DMS153 treated with DMSO at 0.1 percent for 48 hours (cell line): Measurements from ENCODE around the gene WWP2.
"Not testable (repeated sequence)": the region's sequence is repeated elsewhere in the genome, so short reads cannot be mapped to it uniquely, and the experiment has no call there.

Source experiments
- DNase-seq: peaks from one replicate; lab custom pipeline; 2025; ENCODE audit not compliant: unreplicated experiment; lab: John Stamatoyannopoulos, UW

The WWP2 gene

GRCh38 chr16:69939821-69940585 lies 177.9 kb downstream of the WWP2 start:
- DNase-seq = no peak

- DNase-seq = no peak
Measured at GRCh38 chr16:69940676-69941075, 178.5 kb downstream of the WWP2 start.

DNA sequence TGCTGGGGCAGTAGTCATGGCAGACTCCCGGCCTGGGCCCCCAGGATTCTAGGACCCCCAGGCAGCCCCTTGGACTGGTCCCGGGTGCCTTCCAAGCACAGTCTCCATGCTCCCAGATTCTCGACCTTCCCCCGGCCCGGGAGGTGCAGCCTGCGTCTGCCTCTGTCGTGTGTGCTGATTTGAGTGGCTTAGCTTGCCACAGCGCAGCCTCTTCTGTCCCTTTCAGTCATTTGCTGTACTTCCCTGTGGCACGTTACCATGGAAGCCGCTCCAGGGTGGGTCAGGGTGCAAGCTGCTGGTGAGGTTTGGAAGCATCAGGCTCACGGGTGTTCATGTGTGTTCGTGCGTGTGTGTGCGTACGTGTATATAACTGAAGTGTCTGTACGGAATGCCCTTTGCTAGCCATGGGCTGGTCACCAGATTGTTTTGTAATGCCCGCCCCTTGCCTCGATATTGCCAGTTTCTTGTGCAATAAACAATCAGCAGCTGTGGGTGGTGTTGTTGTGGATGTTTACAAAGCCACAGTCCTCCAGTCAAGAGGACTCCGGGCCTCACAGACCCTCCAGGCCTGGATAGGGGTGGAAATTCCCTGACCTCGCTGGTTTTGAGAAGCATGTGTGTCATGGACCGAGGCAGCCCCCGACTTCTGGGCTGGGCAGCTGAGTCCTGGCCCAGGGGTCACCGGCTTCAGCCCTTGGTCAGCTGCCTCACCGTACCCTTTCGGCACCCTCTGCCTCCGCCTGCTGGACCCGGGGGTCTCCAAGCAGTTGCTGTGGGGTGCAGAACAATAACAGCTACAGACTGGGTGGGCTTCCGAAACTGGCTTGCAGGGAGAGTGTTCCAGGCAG lies 179.3 kb downstream of the WWP2 start:
- no peak for DNase-seq

DNA sequence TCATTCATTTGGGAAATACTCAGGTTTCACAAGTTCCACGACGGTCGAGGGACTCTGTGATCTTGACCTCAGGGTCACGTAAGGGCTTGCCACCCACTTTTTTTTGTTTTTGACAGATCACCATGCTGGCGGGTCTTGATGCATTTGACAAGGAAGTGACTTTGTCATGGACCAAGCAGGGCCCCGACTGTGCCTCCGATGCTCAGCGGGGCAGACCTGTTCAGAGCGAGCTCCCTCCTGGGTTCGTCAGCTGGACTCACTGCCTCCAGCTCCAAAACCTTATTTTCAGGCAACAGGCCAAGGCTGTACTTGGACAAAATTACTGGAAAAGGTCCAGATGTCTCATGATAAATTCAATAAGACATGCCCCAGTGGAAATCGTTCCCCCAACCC lies 180.0 kb downstream of the WWP2 start:
- no peak for DNase-seq

- no peak for DNase-seq
Measured at GRCh38 chr16:69942627-69943170, 180.6 kb downstream of the WWP2 start.

DNA sequence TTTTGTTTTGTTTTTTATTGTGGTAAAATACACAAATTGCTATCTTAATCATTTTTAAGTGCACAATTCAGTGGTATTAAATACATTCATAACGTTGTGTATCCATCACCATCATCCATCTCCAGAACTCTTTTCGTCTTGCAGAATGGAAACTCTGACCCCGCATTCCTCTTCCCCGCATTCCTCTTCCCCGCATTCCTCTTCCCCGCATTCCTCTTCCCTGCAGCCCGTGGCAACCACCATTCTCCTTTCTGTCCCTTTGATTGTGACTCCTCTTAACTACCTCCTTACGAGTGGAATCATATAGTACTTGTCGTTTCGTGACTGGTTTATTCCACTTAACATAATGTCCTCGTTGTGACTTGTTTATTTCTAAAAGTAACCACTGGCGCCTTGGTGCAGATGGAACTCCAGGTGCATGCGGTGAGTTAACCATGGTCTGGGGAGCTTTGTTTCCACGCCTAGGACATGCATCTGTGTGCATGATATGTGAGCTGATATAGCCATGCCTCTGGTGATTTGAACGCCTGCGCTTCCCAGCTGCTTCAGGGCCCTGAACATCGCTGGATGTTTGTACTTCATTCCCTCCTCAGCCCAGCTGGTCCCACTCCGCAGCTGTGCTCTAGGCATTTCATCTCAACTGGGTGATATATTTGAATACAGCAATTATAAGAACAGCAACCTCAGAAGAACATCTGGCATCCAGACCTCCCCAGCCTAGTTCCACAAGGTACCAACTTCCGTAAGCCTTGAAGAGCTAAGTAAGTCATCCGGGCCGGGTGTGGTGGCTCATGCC lies 181.3 kb downstream of the WWP2 start:
- DNase-seq = not testable (repeated sequence)

GRCh38 chr16:69950411-69950810 lies 188.3 kb downstream of the WWP2 start:
- DNase-seq = not testable (repeated sequence)

DNA sequence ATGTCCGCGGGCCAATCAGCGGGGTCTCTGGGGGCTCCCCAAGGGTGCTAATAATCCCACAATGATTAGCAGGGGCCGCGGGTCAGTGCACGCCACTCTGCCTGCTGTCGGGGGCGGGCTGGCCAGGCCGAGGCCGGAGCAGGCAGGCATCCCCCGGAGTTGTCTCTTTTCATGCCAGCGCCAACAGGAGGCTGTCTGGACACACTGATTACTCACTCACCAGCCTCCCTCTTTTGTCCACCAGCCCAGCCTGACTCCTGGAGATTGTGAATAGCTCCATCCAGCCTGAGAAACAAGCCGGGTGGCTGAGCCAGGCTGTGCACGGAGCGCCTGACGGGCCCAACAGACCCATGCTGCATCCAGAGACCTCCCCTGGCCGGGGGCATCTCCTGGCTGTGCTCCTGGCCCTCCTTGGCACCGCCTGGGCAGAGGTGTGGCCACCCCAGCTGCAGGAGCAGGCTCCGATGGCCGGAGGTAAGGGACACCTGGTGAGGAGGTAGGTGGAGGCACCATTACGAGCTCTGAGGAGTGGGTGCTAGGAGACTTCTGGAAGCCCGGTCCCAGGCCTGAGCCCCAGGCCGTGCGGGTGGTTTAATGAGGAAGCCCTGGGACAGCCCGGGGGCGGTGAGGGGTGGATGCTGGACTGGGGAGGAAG lies 189.0 kb downstream of the WWP2 start, which contains the start of gene CLEC18A:
Gene CLEC18A, plus strand, starts transcription at position 318 of the 655 bp plus-strand sequence. Its CDS starts 33 bp downstream, at position 351.
- not testable (repeated sequence) for DNase-seq

DNA sequence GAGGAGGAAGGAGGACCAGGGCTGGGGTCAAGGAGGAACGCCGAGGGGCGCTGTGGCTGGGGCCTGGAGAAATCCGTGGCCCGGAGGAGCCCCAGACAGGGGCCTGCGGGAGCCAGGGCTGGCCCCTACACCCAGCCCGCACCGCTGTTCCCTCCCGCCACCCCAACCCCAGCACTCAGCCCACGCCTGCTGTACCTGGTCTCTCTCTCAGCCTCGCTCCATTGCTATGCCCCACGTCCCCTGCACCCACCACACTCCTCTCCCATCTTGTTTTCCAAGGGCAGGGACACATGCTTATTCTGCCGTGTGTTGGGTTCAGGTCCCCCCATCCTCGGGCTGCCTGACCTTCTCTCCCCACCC lies 189.5 kb downstream of the WWP2 start:
- not testable (repeated sequence) for DNase-seq

- DNase-seq = not testable (repeated sequence)
Measured at GRCh38 chr16:69952116-69952515, 190.0 kb downstream of the WWP2 start.

- DNase-seq = not testable (repeated sequence)
Measured at GRCh38 chr16:69952572-69953355, 190.6 kb downstream of the WWP2 start.

- DNase-seq = not testable (repeated sequence)
Measured at GRCh38 chr16:69954241-69954640, 192.1 kb downstream of the WWP2 start.

DNA sequence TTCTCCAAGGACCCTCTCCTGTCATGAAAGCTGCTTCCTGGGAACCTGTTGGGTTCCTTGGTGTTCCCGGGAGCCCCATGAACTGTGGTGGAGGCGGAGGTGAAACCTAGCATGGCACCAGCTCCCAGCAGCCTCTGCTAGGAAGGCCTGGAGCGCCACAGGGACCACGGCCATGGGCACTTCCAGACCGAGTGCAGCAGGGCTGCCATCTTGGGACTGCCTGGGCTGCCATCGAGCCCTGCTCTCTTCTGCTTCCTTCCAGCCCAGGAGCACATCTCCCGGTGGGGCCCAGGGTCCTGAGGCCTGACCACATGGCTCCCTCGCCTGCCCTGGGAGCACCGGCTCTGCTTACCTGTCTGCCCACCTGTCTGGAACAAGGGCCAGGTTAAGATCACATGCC lies 201.2 kb downstream of the WWP2 start:
- not testable (repeated sequence) for DNase-seq

DNA sequence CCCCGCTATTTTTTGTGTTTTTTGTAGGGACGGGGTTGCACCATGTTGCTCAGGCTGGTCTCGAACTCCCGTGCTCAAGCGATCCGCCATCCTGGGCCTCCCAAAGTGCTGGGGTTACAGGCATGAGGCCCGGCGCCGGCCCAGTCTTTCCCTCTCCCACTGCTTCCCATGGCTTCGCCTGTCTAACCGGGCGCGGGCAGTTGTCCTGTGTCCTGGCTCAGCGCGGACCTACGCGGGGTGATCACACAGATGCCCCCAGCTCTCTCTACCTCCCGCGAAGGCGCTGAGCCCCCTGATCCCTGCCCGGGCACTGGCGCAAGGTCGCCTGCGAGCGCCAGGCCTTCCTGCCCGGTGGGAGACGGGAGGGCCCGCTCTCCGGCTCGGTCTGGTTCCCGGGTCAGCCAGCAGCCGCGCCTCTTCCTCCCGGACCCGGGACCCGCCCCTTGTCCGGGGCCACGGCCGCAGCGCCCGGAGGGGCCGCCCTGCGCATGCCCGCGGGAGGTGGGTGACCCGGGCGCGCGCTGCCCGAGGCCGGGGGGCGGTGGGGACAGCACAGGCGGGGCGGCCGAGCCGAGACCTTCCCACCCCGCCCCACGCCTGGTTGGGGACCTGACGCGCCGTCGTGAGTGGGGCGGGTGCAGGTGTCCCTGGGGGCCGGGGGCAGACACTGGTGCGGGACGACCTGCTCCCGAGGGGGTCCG lies 203.0 kb downstream of the WWP2 start:
- not testable (repeated sequence) for DNase-seq

- DNase-seq = not testable (repeated sequence)
Measured at GRCh38 chr16:69965661-69966054, 203.5 kb downstream of the WWP2 start.

- not testable (repeated sequence) for DNase-seq
Measured at GRCh38 chr16:69967688-69968087, 205.6 kb downstream of the WWP2 start.

DNA sequence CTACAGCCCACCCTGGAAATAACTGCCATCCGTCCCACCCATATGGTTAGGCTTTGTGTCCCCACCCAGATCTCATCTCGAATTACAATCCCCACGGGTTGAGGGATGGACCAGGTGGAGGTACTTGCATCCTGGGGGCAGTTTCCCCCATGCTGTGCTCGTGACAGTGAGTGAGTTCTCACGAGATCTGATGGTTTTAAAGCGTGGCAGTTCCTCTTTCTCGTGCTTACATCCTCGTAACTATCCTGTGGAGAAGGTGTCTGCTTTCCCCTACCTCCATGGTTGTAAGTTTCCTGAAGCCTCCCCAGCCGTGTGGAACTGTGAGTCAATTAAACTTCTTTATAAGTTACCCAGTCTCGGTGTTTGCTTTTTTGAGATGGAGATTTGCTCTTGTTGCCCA lies 206.0 kb downstream of the WWP2 start:
- not testable (repeated sequence) for DNase-seq

- DNase-seq = not testable (repeated sequence)
Measured at GRCh38 chr16:69969657-69970056, 207.5 kb downstream of the WWP2 start.

DNA sequence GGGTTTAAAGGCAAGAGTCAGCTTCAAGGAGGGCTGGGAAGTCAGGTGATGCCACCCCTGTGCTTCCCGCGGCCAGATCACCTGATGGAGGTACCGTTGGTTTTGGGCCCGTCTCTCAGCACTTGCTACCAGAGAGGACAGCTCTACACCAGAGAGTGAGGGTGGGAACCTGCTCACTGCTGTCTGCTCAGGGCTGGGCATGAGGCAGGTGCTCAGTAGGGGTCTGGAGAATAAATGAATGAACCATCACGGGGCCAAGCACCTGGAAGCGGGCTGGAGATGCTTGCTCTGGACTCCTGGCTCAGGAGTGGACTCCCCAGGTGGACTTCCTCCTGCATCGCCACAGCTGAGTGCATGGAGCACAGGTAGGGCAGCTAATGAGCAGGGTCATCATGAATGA lies 210.0 kb downstream of the WWP2 start:
- not testable (repeated sequence) for DNase-seq
